CD4-positive, alpha-beta T cell (primary cell): Measurements from ENCODE around the gene EPHA1. TPM values are rescaled to one million over a fixed set of nuclear protein-coding genes. Genes with fewer than 3 reads are reported as not detected.

ENCODE experiments used
- ATAC-seq: fragments of 200-7000 bp; cut with Tn5 transposase; one replicate; pipeline ENCODE4 v1.10.0; 2022; ENCODE audit warnings: mild to moderate bottlenecking; ENCODE audit not compliant: poor library complexity
- CTCF ChIA-PET: fragments of 350-600 bp; sonication (Branson Sonifier 250); formaldehyde crosslinking; loops from one replicate; lab custom pipeline; 2021; ENCODE audit warnings: antibody characterized with exemption, inconsistent platforms; lab: Charles Lee
- POLR2A ChIA-PET: fragments of 350-600 bp; sonication (Branson Sonifier 250); formaldehyde crosslinking; loops from one replicate; lab custom pipeline; 2021; ENCODE audit warnings: antibody characterized with exemption, inconsistent platforms; lab: Charles Lee
- DNase-seq, 14 experiments: peaks; one replicate each; pipeline ENCODE4 v3.0.0-alpha.2; 2013 to 2020; ENCODE audit warnings: mixed read lengths in 2 of 14
- H3K27ac ChIP-seq, 2 donors: one replicate each; pipeline versions ENCODE4 v1.5.1 to v1.7.0; 2013; ENCODE audit warnings: low read length in 2 of 2, low read depth in 1 of 2, mild to moderate bottlenecking in 1 of 2
- H3K27me3 ChIP-seq, 2 experiments: 1 replicate in 1 of 2; 2 replicates in 1 of 2; pipeline versions ENCODE4 v1.6.1 to v1.7.0; 2013; ENCODE audit warnings: low read length in 2 of 2, control low read depth in 1 of 2, mild to moderate bottlenecking in 1 of 2, moderate library complexity in 1 of 2; ENCODE audit not compliant: insufficient read depth in 2 of 2, control insufficient read depth in 1 of 2
- H3K36me3 ChIP-seq: one replicate; pipeline ENCODE4 v1.6.1; 2013; ENCODE audit warnings: low read length, control low read depth; ENCODE audit not compliant: insufficient read depth
- H3K4me1 ChIP-seq: one replicate; pipeline ENCODE4 v1.6.1; 2013; ENCODE audit warnings: low read length, control low read depth; ENCODE audit not compliant: insufficient read depth
- H3K4me3 ChIP-seq: one replicate; pipeline ENCODE4 v1.5.1; 2013; ENCODE audit warnings: mild to moderate bottlenecking, low read length, moderate library complexity
- H3K9me3 ChIP-seq, 2 experiments: 1 replicate in 1 of 2; 2 replicates in 1 of 2; pipeline versions ENCODE4 v1.6.1 to v1.7.0; 2013; ENCODE audit warnings: low read length in 2 of 2, mild to moderate bottlenecking in 2 of 2, control low read depth in 1 of 2, moderate library complexity in 1 of 2; ENCODE audit not compliant: control insufficient read depth in 1 of 2, insufficient read depth in 1 of 2
- H3K27ac Mint-ChIP-seq: one replicate; pipeline ENCODE4 v1.8.0; 2020; ENCODE audit warnings: mixed read lengths
- H3K27me3 Mint-ChIP-seq: one replicate; pipeline ENCODE4 v1.8.0; 2021; ENCODE audit warnings: mixed read lengths
- H3K36me3 Mint-ChIP-seq: one replicate; pipeline ENCODE4 v1.8.0; 2021; ENCODE audit warnings: low read depth, mixed read lengths
- H3K4me1 Mint-ChIP-seq: one replicate; pipeline ENCODE4 v1.8.0; 2021; ENCODE audit warnings: low read depth, mixed read lengths
- H3K4me3 Mint-ChIP-seq: one replicate; pipeline ENCODE4 v1.8.0; 2020; ENCODE audit warnings: mild to moderate bottlenecking, mixed read lengths
- H3K9me3 Mint-ChIP-seq: one replicate; pipeline ENCODE4 v1.8.0; 2020; ENCODE audit warnings: mixed read lengths
- CTCF ChIP-seq: fragments of 200-600 bp; IDR thresholded peaks from one replicate; pipeline ENCODE4 v1.8.0; 2022; ENCODE audit warnings: antibody characterized with exemption, mild to moderate bottlenecking
- intact Hi-C, 2 experiments: fragments of 100-400 bp; cut with DNase I in 1 of 2; cut with micrococcal nuclease in 1 of 2; formaldehyde crosslinking; loops; one replicate each; pipeline versions ENCODE4 v1.15.1 to v1.9.0; 2023 to 2025; cut with DNase I, micrococcal nuclease
- microRNA-seq: library from miRNA; unstranded; fragments of <30 nt; microRNA quantifications from one replicate; pipeline ENCODE4 v1.2.0, GENCODE V29; 2021; ENCODE audit warnings: borderline microRNAs expressed, borderline replicate concordance
- total RNA-seq, 174 experiments: library from RNA in 2 of 174; stranded (reverse) in 2 of 174; gene quantifications; one replicate each; pipeline ENCODE4 v1.2.3 and lab custom pipeline; 2021 to 2026

Gene EPHA1
- total RNA-seq, 2 experiments from 2014 or later = 16.0 to 19.0 TPM

DNA sequence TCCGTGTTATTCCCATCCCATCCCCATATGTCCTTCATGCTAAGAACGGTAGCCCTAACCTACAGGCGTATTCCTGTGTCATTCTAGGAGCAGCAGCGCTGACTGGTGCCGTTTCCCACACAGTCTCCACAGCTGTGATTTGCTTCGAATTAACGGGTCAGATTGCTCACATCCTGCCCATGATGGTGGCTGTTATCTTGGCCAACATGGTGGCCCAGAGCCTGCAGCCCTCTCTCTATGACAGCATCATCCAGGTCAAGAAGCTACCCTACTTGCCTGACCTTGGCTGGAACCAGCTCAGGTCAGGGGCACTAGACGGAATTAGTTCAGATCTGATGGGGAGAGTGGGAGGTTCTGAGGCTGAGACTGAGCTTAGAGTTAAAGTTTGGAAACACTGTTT is 66.8 kb downstream of the EPHA1 start:
- intact Hi-C loops = no loop called here
- no peak overlapping the region for H3K4me3 Mint-ChIP-seq
- DNase-seq = no peak
- POLR2A ChIA-PET = no interaction called here
- no peak for ATAC-seq
- no peak for TF ChIP-seq CTCF
- no peaks in the 10 kb centered on the region for H3K9me3 ChIP-seq
- H3K27ac Mint-ChIP-seq = no peak overlapping the region
- CTCF ChIA-PET = no interaction called here
- no peaks in the 10 kb centered on the region for H3K36me3 Mint-ChIP-seq
- no peak overlapping the region for H3K27ac ChIP-seq
- no peak overlapping the region for H3K4me3 ChIP-seq
- no peaks in the 10 kb centered on the region for H3K36me3 ChIP-seq
- H3K4me1 Mint-ChIP-seq = peaks cover 9% of the 10 kb centered on the region
- peaks cover 9% of the 10 kb centered on the region for H3K4me1 ChIP-seq
- H3K27me3 Mint-ChIP-seq = peaks cover 38% of the 10 kb centered on the region
- peaks cover 4 to 7% of the 10 kb centered on the region in 2 experiments for H3K27me3 ChIP-seq
- no peaks in the 10 kb centered on the region for H3K9me3 Mint-ChIP-seq

Small RNAs within 50 kb of the gene (microRNA-seq; reads per million reads assigned to microRNA genes)
- gene MIR6892 = not detected

Other genes with a start within 250 kb of the EPHA1 start
- gene TAS2R39, start 225.4 kb downstream of the EPHA1 start, total RNA-seq = not detected
- not detected for gene TAS2R40, start 186.8 kb downstream of the EPHA1 start, total RNA-seq
- 100 to 1,000 TPM; 245 to 259 TPM for gene GSTK1, start 145.4 kb downstream of the EPHA1 start, total RNA-seq
- under 1 TPM; 0.20 to 0.27 TPM for gene TMEM139, start 123.9 kb downstream of the EPHA1 start, total RNA-seq
- 10 to 100 TPM; 19.1 to 21.9 TPM for gene CASP2, start 120.5 kb downstream of the EPHA1 start, total RNA-seq
- gene CLCN1, start 92.7 kb downstream of the EPHA1 start, total RNA-seq = not detected
- gene FAM131B, start 46.1 kb downstream of the EPHA1 start, total RNA-seq = under 1 TPM in 1 of 2 experiments, not detected in 1; 0.14 TPM
- gene ZYX, start 27.5 kb downstream of the EPHA1 start, total RNA-seq = 100 to 1,000 TPM; 132 to 146 TPM
- under 1 TPM; 0.47 to 0.61 TPM for gene TAS2R60, start 34.6 kb upstream of the EPHA1 start, total RNA-seq
- under 1 TPM; 0.69 to 0.73 TPM for gene TAS2R41, start 69.0 kb upstream of the EPHA1 start, total RNA-seq
- under 1 TPM; 0.25 to 0.47 TPM for gene CTAGE15, start 162.9 kb upstream of the EPHA1 start, total RNA-seq
- 10 to 100 TPM; 29.6 to 30.2 TPM for gene TCAF2, start 212.1 kb upstream of the EPHA1 start, total RNA-seq